B cell (primary cell): ENCODE measurements around the gene RNF227. TPM values are rescaled to one million over a fixed set of nuclear protein-coding genes. Genes with fewer than 3 reads are reported as not detected.

Experiments
- ATAC-seq: fragments of 200-7000 bp; cut with Tn5 transposase; one replicate; pipeline ENCODE4 v1.10.0; 2021; ENCODE audit warnings: low read depth, mild to moderate bottlenecking, moderate number of reproducible peaks, moderate library complexity
- CTCF ChIA-PET: fragments of 350-600 bp; sonication (Branson Sonifier 250); formaldehyde crosslinking; loops from one replicate; lab custom pipeline; 2021; ENCODE audit warnings: antibody characterized with exemption, inconsistent platforms; lab: Charles Lee
- POLR2A ChIA-PET: fragments of 350-600 bp; sonication (Branson Sonifier 250); formaldehyde crosslinking; loops from one replicate; lab custom pipeline; 2021; ENCODE audit warnings: antibody characterized with exemption; lab: Charles Lee
- DNase-seq: peaks from one replicate; pipeline ENCODE4 v3.0.0; 2013
- H2AFZ ChIP-seq: 2 replicates; pipeline ENCODE4 v1.6.1; 2012; ENCODE audit warnings: mild to moderate bottlenecking, low read depth, low read length; ENCODE audit not compliant: insufficient read depth, poor library complexity, severe bottlenecking
- H3K27ac ChIP-seq, 2 donors: 1 replicate in 1 of 2; 2 replicates in 1 of 2; pipeline ENCODE4 v1.5.1; 2012 to 2013; ENCODE audit warnings: low read length in 2 of 2, mild to moderate bottlenecking in 2 of 2, moderate library complexity in 1 of 2
- H3K27me3 ChIP-seq, 4 experiments: fragments of 200-600 bp in 1 of 4; sonication (generic) in 1 of 4; replicated peaks in 1 of 4; 1 replicate in 2 of 4; 2 replicates in 2 of 4; pipeline versions ENCODE4 v1.6.1 to v1.7.0; 2013 to 2016; ENCODE audit warnings: low read length in 3 of 4, mild to moderate bottlenecking in 2 of 4, mixed read lengths in 1 of 4, moderate library complexity in 1 of 4; ENCODE audit not compliant: insufficient read depth in 4 of 4, control insufficient read depth in 3 of 4; ENCODE audit errors: control extremely low read depth in 1 of 4
- H3K36me3 ChIP-seq, 2 experiments: replicated peaks in 1 of 2; 1 replicate in 1 of 2; 2 replicates in 1 of 2; pipeline versions ENCODE4 v1.6.1 to v1.7.1; 2013; ENCODE audit warnings: low read length in 1 of 2; ENCODE audit not compliant: insufficient read depth in 2 of 2, control insufficient read depth in 1 of 2; ENCODE audit errors: control extremely low read depth in 1 of 2, extremely low read depth in 1 of 2
- H3K4me1 ChIP-seq, 2 donors: fragments of 200-600 bp in 1 of 2; sonication (generic) in 1 of 2; 1 replicate in 1 of 2; 2 replicates in 1 of 2; pipeline versions ENCODE4 v1.5.1 to v1.6.1; 2013 to 2017; ENCODE audit warnings: low read length in 2 of 2; ENCODE audit not compliant: control insufficient read depth in 2 of 2, insufficient read depth in 2 of 2
- H3K4me2 ChIP-seq: replicated peaks from 2 replicates; pipeline ENCODE3; 2012; ENCODE audit warnings: mild to moderate bottlenecking, low read depth, low read length; ENCODE audit not compliant: poor library complexity, severe bottlenecking
- H3K4me3 ChIP-seq, 5 experiments: fragments of 200-600 bp in 1 of 5; sonication (generic) in 1 of 5; 1 replicate in 3 of 5; 2 replicates in 2 of 5; pipeline versions ENCODE4 v1.5.1 to v1.7.0; 2011 to 2016; ENCODE audit warnings: low read length in 4 of 5, mild to moderate bottlenecking in 4 of 5, low read depth in 2 of 5, control low read depth in 1 of 5, moderate library complexity in 1 of 5; ENCODE audit not compliant: insufficient read depth in 1 of 5; ENCODE audit errors: control extremely low read depth in 1 of 5, extremely low read depth in 1 of 5
- H3K79me2 ChIP-seq: fragments of 200-600 bp; sonication (generic); one replicate; pipeline ENCODE4 v1.6.0; 2016; ENCODE audit warnings: low read length; ENCODE audit not compliant: control insufficient read depth, insufficient read depth
- H3K9ac ChIP-seq: fragments of 200-600 bp; sonication (generic); 2 replicates; pipeline ENCODE4 v1.6.1; 2017; ENCODE audit warnings: mild to moderate bottlenecking, low read length, moderate library complexity
- H3K9me3 ChIP-seq, 3 donors: one replicate each; pipeline versions ENCODE4 v1.6.1 to v1.7.1; 2013; ENCODE audit warnings: low read length in 2 of 3; ENCODE audit not compliant: control insufficient read depth in 2 of 3, insufficient read depth in 1 of 3; ENCODE audit errors: control extremely low read depth in 1 of 3
- H4K20me1 ChIP-seq: 2 replicates; pipeline ENCODE4 v1.6.0; 2012; ENCODE audit warnings: mild to moderate bottlenecking, low read length; ENCODE audit not compliant: insufficient read depth, control insufficient read depth, poor library complexity, severe bottlenecking
- H3K27ac Mint-ChIP-seq: one replicate; pipeline ENCODE4 v1.8.0; 2021; ENCODE audit warnings: mixed read lengths
- H3K27me3 Mint-ChIP-seq: one replicate; pipeline ENCODE4 v1.8.0; 2021; ENCODE audit warnings: mixed read lengths
- H3K4me1 Mint-ChIP-seq: one replicate; pipeline ENCODE4 v1.8.0; 2021; ENCODE audit warnings: mixed read lengths
- H3K4me3 Mint-ChIP-seq: one replicate; pipeline ENCODE4 v1.8.0; 2021; ENCODE audit warnings: mixed read lengths
- H3K9me3 Mint-ChIP-seq: one replicate; pipeline ENCODE4 v1.8.0; 2022; ENCODE audit warnings: mixed read lengths; ENCODE audit not compliant: insufficient read depth
- EZH2 ChIP-seq: IDR thresholded peaks from 2 replicates; pipeline ENCODE4 v1.6.1; 2012; ENCODE audit warnings: borderline replicate concordance, low read depth, mild to moderate bottlenecking, moderate library complexity, low read length; ENCODE audit not compliant: insufficient read depth, poor library complexity, severe bottlenecking
- WGBS: methylation state at CpG from one replicate; pipeline ENCODE4 v1.1.5; 2013; ENCODE audit warnings: missing lambda C conversion rate; ENCODE audit not compliant: insufficient coverage; 5-methylcytosine and 5-hydroxymethylcytosine counted together
- intact Hi-C: fragments of 100-400 bp; cut with micrococcal nuclease; formaldehyde crosslinking; loops from one replicate; pipeline ENCODE4 v1.10.0; 2022
- polyA plus RNA-seq: library from polyadenylated mRNA; depleted of rRNA; stranded (reverse); fragments of >200 nt; gene quantifications from 2 replicates; pipeline ENCODE4 v1.2.3, GENCODE V29; 2012
- total RNA-seq, 2 donors: library from RNA; stranded (reverse); fragments of 120-200 nt in 1 of 2; gene quantifications; 1 replicate in 1 of 2; 2 replicates in 1 of 2; pipeline versions ENCODE4 v1.2.3 to v1.2.4, GENCODE V29; 2013 to 2022
- TF ChIP-seq, protein P1 (sequence below): fragments of 200-600 bp; IDR thresholded peaks from one replicate; pipeline ENCODE4 v1.8.0; 2022; ENCODE audit warnings: antibody characterized with exemption, mild to moderate bottlenecking

RNF227 gene
- total and polyA plus RNA-seq, 2 donors (not counting 1 experiment from before 2014, with no cell fraction given): 3.8 to 11.8 TPM

DNA sequence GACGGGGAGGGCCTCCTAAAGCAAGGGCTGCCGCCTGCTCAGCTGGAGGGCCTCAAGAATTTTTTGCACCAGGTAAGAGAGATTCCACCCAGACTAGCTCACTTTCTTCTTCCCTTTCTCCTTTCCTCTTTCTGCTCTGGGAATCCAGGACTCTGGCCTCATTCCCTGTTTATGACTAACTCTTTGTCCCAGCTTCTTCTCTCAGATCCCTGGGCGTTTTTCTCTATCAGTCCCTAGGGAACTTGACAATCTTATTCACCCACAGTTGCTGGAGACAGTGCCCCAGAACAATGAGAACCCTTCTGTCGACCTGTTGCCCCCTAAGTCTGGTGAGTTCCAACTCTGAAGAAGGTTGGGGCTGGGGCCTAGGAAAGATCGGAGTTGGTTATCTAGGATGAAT is 31.6 kb upstream of the RNF227 start:
- H3K27ac Mint-ChIP-seq: no peak overlapping the region
- intact Hi-C loops: no loop called here
- peaks cover 9 to 19% of the 10 kb centered on the region in 2 donors for H3K4me1 ChIP-seq
- no peak overlapping the region for H3K4me3 ChIP-seq
- POLR2A ChIA-PET: no interaction called here
- H3K4me3 Mint-ChIP-seq: no peak overlapping the region
- 97% methylated on average over 4 of the region's 5 CpGs for WGBS
- peaks cover 11% of the 10 kb centered on the region for H3K4me1 Mint-ChIP-seq
- no peak for DNase-seq
- no peaks in the 10 kb centered on the region for H4K20me1 ChIP-seq
- no peaks in the 10 kb centered on the region for H3K27me3 ChIP-seq
- CTCF ChIA-PET: no interaction called here
- peaks cover 11 to 50% of the 10 kb centered on the region in 2 experiments for H3K36me3 ChIP-seq
- no peak for TF ChIP-seq EZH2
- TF ChIP-seq, protein P1, sequence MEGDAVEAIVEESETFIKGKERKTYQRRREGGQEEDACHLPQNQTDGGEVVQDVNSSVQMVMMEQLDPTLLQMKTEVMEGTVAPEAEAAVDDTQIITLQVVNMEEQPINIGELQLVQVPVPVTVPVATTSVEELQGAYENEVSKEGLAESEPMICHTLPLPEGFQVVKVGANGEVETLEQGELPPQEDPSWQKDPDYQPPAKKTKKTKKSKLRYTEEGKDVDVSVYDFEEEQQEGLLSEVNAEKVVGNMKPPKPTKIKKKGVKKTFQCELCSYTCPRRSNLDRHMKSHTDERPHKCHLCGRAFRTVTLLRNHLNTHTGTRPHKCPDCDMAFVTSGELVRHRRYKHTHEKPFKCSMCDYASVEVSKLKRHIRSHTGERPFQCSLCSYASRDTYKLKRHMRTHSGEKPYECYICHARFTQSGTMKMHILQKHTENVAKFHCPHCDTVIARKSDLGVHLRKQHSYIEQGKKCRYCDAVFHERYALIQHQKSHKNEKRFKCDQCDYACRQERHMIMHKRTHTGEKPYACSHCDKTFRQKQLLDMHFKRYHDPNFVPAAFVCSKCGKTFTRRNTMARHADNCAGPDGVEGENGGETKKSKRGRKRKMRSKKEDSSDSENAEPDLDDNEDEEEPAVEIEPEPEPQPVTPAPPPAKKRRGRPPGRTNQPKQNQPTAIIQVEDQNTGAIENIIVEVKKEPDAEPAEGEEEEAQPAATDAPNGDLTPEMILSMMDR: no peak
- no peaks in the 10 kb centered on the region for H3K9me3 ChIP-seq
- H2AFZ ChIP-seq: no peak overlapping the region
- H3K79me2 ChIP-seq: no peaks in the 10 kb centered on the region
- no peaks in the 10 kb centered on the region for H3K27me3 Mint-ChIP-seq
- no peak overlapping the region for H3K9ac ChIP-seq
- ATAC-seq: no peak
- no peaks in the 10 kb centered on the region for H3K9me3 Mint-ChIP-seq
- H3K4me2 ChIP-seq: no peak overlapping the region
- H3K27ac ChIP-seq: no peak overlapping the region

DNA sequence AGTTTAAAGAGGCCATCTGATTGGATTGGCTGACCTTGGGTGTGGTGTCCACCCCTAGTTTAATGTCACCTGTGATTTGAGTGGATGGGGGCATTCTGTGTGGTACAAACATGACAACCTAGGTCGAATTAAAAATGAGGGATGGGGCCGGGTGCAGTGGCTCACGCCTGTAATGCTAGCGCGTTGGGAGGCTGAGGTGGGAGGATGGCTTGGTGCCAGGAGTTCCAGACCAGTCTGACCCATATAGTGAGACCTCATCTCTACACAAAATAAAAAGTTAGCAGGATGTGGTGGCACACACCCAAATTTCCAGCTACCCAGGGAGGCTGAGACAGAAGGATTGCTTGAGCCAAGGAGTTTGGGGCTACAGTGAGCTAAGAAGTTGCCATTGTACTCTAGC is 30.4 kb upstream of the RNF227 start:
- H3K27ac Mint-ChIP-seq: no peak overlapping the region
- H3K27me3 ChIP-seq: no peaks in the 10 kb centered on the region
- intact Hi-C loops: no loop called here
- H3K36me3 ChIP-seq: peaks cover 11 to 54% of the 10 kb centered on the region in 2 experiments
- no peaks in the 10 kb centered on the region for H3K9me3 ChIP-seq
- no peak overlapping the region for H3K4me3 Mint-ChIP-seq
- H3K4me2 ChIP-seq: no peak overlapping the region
- H3K4me1 Mint-ChIP-seq: peaks cover 7% of the 10 kb centered on the region
- no peak for ATAC-seq
- no peaks in the 10 kb centered on the region for H3K9me3 Mint-ChIP-seq
- H3K4me3 ChIP-seq: no peak overlapping the region
- peaks cover 4 to 15% of the 10 kb centered on the region in 2 donors for H3K4me1 ChIP-seq
- no peaks in the 10 kb centered on the region for H4K20me1 ChIP-seq
- H3K79me2 ChIP-seq: no peaks in the 10 kb centered on the region
- no peaks in the 10 kb centered on the region for H3K27me3 Mint-ChIP-seq
- POLR2A ChIA-PET: no interaction called here
- H2AFZ ChIP-seq: no peak overlapping the region
- no peak overlapping the region for H3K9ac ChIP-seq
- no peak for DNase-seq
- WGBS: no CpG with 5 or more reads among the region's 5 CpGs
- TF ChIP-seq EZH2: no peak
- TF ChIP-seq, protein P1: no peak
- H3K27ac ChIP-seq: no peak overlapping the region
- CTCF ChIA-PET: no interaction called here
